ENCODE measurements around the gene WNT6. TPM values are rescaled to one million over a fixed set of nuclear protein-coding genes. Genes with fewer than 3 reads are reported as not detected.

Gene WNT6
- total RNA-seq, 1 donor from 2014 or later = not detected

GRCh38 chr2:218849721-218850120 lies 9.9 kb upstream of the WNT6 start:
- Mint-ChIP-seq H3K4me1 (ENCODE audit: low read depth) (no peaks in the 10 kb centered on the region), H3K4me3 (ENCODE audit: unreplicated experiment) (no peak overlapping the region), H3K27me3 (ENCODE audit: low read depth) (peaks cover 17% of the 10 kb centered on the region)

GRCh38 chr2:218850796-218851195 lies 8.8 kb upstream of the WNT6 start:
- H3K36me3 Mint-ChIP-seq (ENCODE audit: low read depth) = no peaks in the 10 kb centered on the region

More at GRCh38 chr2:218849721-218850120, 9.9 kb upstream of the WNT6 start:
- H3K27ac Mint-ChIP-seq (ENCODE audit: unreplicated experiment) = no peak overlapping the region
- no peaks in the 10 kb centered on the region for H3K36me3 Mint-ChIP-seq (ENCODE audit: low read depth)
- TF ChIP-seq CTCF (IDR thresholded peaks at IDR 0.05) = no peak
- H3K9me3 Mint-ChIP-seq (ENCODE audit: low read depth) = no peaks in the 10 kb centered on the region
- DNase-seq (ENCODE audit: low spot score) = no peak

GRCh38 chr2:218851286-218851685 lies 8.3 kb upstream of the WNT6 start:
- no peak for DNase-seq (ENCODE audit: low spot score)
- Mint-ChIP-seq H3K27me3 (ENCODE audit: low read depth) (peaks cover 30% of the 10 kb centered on the region), H3K36me3 (ENCODE audit: low read depth) (no peaks in the 10 kb centered on the region), H3K4me1 (ENCODE audit: low read depth) (no peaks in the 10 kb centered on the region), H3K27ac (ENCODE audit: unreplicated experiment) (no peak overlapping the region), H3K9me3 (ENCODE audit: low read depth) (no peaks in the 10 kb centered on the region), H3K4me3 (ENCODE audit: unreplicated experiment) (no peak overlapping the region)
- no peak for TF ChIP-seq CTCF (IDR thresholded peaks at IDR 0.05)

More at GRCh38 chr2:218850796-218851195, 8.8 kb upstream of the WNT6 start:
- Mint-ChIP-seq H3K27ac (ENCODE audit: unreplicated experiment) (no peak overlapping the region), H3K4me1 (ENCODE audit: low read depth) (no peaks in the 10 kb centered on the region), H3K9me3 (ENCODE audit: low read depth) (no peaks in the 10 kb centered on the region), H3K4me3 (ENCODE audit: unreplicated experiment) (no peak overlapping the region), H3K27me3 (ENCODE audit: low read depth) (peaks cover 25% of the 10 kb centered on the region)
- TF ChIP-seq CTCF (IDR thresholded peaks at IDR 0.05) = no peak
- DNase-seq (ENCODE audit: low spot score) = no peak

- Mint-ChIP-seq H3K9me3 (ENCODE audit: low read depth) (no peaks in the 10 kb centered on the region), H3K27me3 (ENCODE audit: low read depth) (peaks cover 36% of the 10 kb centered on the region), H3K27ac (ENCODE audit: unreplicated experiment) (no peak overlapping the region), H3K4me1 (ENCODE audit: low read depth) (peaks cover 7% of the 10 kb centered on the region), H3K36me3 (ENCODE audit: low read depth) (no peaks in the 10 kb centered on the region), H3K4me3 (ENCODE audit: unreplicated experiment) (no peak overlapping the region)
- peak; percentile 86 for TF ChIP-seq CTCF (IDR thresholded peaks at IDR 0.05)
- no peak for DNase-seq (ENCODE audit: low spot score)
Measured at GRCh38 chr2:218852911-218853667, 6.5 kb upstream of the WNT6 start.

GRCh38 chr2:218853766-218854165 lies 5.8 kb upstream of the WNT6 start:
- TF ChIP-seq CTCF (IDR thresholded peaks at IDR 0.05) = no peak
- DNase-seq (ENCODE audit: low spot score) = no peak

More at GRCh38 chr2:218853766-218854165, 5.8 kb upstream of the WNT6 start:
- H3K27ac Mint-ChIP-seq (ENCODE audit: unreplicated experiment) = no peak overlapping the region
- peaks cover 9% of the 10 kb centered on the region for H3K4me1 Mint-ChIP-seq (ENCODE audit: low read depth)
- peaks cover 43% of the 10 kb centered on the region for H3K27me3 Mint-ChIP-seq (ENCODE audit: low read depth)
- H3K9me3 Mint-ChIP-seq (ENCODE audit: low read depth) = no peaks in the 10 kb centered on the region
- H3K4me3 Mint-ChIP-seq (ENCODE audit: unreplicated experiment) = no peak overlapping the region
- no peaks in the 10 kb centered on the region for H3K36me3 Mint-ChIP-seq (ENCODE audit: low read depth)

Measured in chondrocyte (in vitro differentiated cells).